ENCODE results near the gene FKBP2. TPM values are rescaled to one million over a fixed set of nuclear protein-coding genes. Genes with fewer than 3 reads are reported as not detected.

Gene FKBP2
- total RNA-seq, 1 experiment from 2014 or later: 41.0 TPM

GRCh38 chr11:64230171-64230984 lies 10.5 kb upstream of the FKBP2 start, which contains the start of gene DNAJC4:
DNAJC4 (plus strand) TSS chr11:64230548; CDS start chr11:64230855, 307 bp downstream.
- H2BK120ac ChIP-seq (ENCODE audit: low read depth, low read length, poor library complexity, severe bottlenecking): no peak within 1 kb of the TSS
- no peak within 1 kb of the TSS for H2BK12ac ChIP-seq (ENCODE audit: insufficient read length, low read depth, low read length)
- no peak within 1 kb of the TSS for H4K8ac ChIP-seq (replicated peaks; ENCODE audit: insufficient read length, low read depth, low read length)
- H3K4me1 ChIP-seq (ENCODE audit: insufficient read depth, low read length): 0 out of 2 replicates have a peak, but pooled peaks cover 3% of the 10 kb centered on the region
- H3K79me1 ChIP-seq (ENCODE audit: insufficient read depth, low read depth, low read length, poor library complexity, severe bottlenecking): no peaks in the 10 kb centered on the region
- H3K4me1 Mint-ChIP-seq: peaks cover 26 to 37% of the 10 kb centered on the region in 2 experiments
- H2BK5ac ChIP-seq (ENCODE audit: insufficient read length, low read length): no peak within 1 kb of the TSS
- H4K91ac ChIP-seq (ENCODE audit: insufficient read length, low read depth, low read length): no peak within 1 kb of the TSS
- H4K20me1 ChIP-seq (ENCODE audit: control insufficient read depth, insufficient read depth, insufficient read length): no peaks in the 10 kb centered on the region
- H3K27me3 Mint-ChIP-seq (ENCODE audit: low read depth): peaks cover 20% of the 10 kb centered on the region
- no peak within 1 kb of the TSS for H3K23ac ChIP-seq (ENCODE audit: insufficient read length, low read depth, low read length)
- no peak within 1 kb of the TSS for H2BK15ac ChIP-seq (ENCODE audit: low read depth, low read length)
- H3K14ac ChIP-seq (ENCODE audit: insufficient read depth, low read length): peak within 1 kb of the TSS; percentile 60
- H3K4ac ChIP-seq (ENCODE audit: low read depth, low read length): no peak within 1 kb of the TSS
- no CpG with 5 or more reads among the region's 62 CpGs for WGBS (ENCODE audit: extremely low coverage, insufficient read length, low lambda C conversion rate)
- peak within 1 kb of the TSS; percentile 54 to 88 (median 87); a peak in 5 of 7 replicates for H3K27ac Mint-ChIP-seq
- H3K23me2 ChIP-seq (ENCODE audit: insufficient read length, low read depth, low read length, poor library complexity, severe bottlenecking): peaks cover 35% of the 10 kb centered on the region
- H3K36me3 Mint-ChIP-seq (ENCODE audit: insufficient read depth in 1 of 3, low read depth in 3 of 3): peaks cover 2 to 3% (median 3%) of the 10 kb centered on the region in 3 experiments; a peak in 4 of 7 replicates
- H3K9ac ChIP-seq (ENCODE audit: extremely low read depth, insufficient read length, low read length): peak within 1 kb of the TSS; percentile 33
- H3K27ac ChIP-seq (ENCODE audit: insufficient read length, low read depth, low read length): no peak within 1 kb of the TSS
- no peaks in the 10 kb centered on the region; the same call in 1 of the 2 replicates for H3K27me3 ChIP-seq (ENCODE audit: insufficient read depth, low read length)
- H3K4me2 ChIP-seq (ENCODE audit: insufficient read depth, insufficient read length, low read length): peak within 1 kb of the TSS; percentile 94
- no peak within 1 kb of the TSS for H2BK20ac ChIP-seq (ENCODE audit: low read depth, low read length, poor library complexity, severe bottlenecking)
- no peak within 1 kb of the TSS for H4K5ac ChIP-seq (ENCODE audit: insufficient read length, low read depth, low read length)
- no peak for TF ChIP-seq CTCF (conservative IDR thresholded peaks at IDR 0.05)
- no peak within 1 kb of the TSS for H2AFZ ChIP-seq (ENCODE audit: low read length)
- H3K4me3 Mint-ChIP-seq: peak within 1 kb of the TSS; percentile 74 to 91
- no peak within 1 kb of the TSS for H3T11ph ChIP-seq (ENCODE audit: low read length)
- peak within 1 kb of the TSS; percentile 84 for H3K18ac ChIP-seq (ENCODE audit: insufficient read length, low read depth, low read length)
- no peaks in the 10 kb centered on the region for H3K79me2 ChIP-seq (ENCODE audit: insufficient read depth, low read length)
- DNase-seq: peak; percentile 98
- H3K9me3 ChIP-seq (ENCODE audit: control insufficient read depth, low read depth, low read length): no peaks in the 10 kb centered on the region
- H2AK5ac ChIP-seq (ENCODE audit: insufficient read length, low read length): no peak within 1 kb of the TSS
- H3K56ac ChIP-seq (ENCODE audit: insufficient read length, low read depth, low read length): no peak within 1 kb of the TSS
- H3K9me3 Mint-ChIP-seq: no peaks in the 10 kb centered on the region
